Ishikawa (cell line): Measurements from ENCODE around the gene DUS2.

Experiments used
- CEBPB ChIP-seq: IDR thresholded peaks from 2 replicates; pipeline ENCODE4 v1.6.1; 2012
- CREB1 ChIP-seq: IDR thresholded peaks from 2 replicates; pipeline ENCODE4 v1.6.1; 2012; ENCODE audit warnings: low read depth
- EP300 ChIP-seq: IDR thresholded peaks from 2 replicates; pipeline ENCODE4 v1.6.1; 2012; ENCODE audit warnings: borderline replicate concordance
- FOXM1 ChIP-seq: IDR thresholded peaks from 2 replicates; pipeline ENCODE4 v1.6.1; 2012; ENCODE audit warnings: low read depth, borderline replicate concordance
- TAF1 ChIP-seq: IDR thresholded peaks from 2 replicates; pipeline ENCODE4 v1.6.1; 2012; ENCODE audit warnings: low read depth, mild to moderate bottlenecking

DNA sequence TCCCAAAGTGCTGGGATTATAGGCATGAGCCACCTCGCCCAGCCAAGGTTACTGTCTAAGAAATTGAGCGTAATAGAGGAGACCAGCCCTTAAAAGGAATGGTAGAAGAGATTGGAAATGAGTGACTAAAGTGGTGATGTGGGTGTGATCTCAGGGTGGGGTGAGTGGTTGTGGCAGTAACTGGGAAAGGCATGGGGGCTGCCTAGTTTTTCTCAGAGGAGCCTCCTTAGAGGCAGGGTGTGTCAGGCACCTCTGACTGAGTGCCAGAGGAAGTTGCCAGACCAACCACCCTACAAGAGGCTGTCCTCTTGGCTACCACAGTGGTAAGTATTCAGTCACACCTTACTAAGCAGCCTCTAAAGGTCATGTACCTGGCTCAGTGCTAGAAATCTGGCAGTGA lies 8.9 kb downstream of the DUS2 start:
- TF ChIP-seq FOXM1 (no peak), CEBPB (no peak), TAF1 (no peak), EP300 (no peak), CREB1 (no peak)
